ENCODE results near the gene IL25. TPM values are rescaled to one million over a fixed set of nuclear protein-coding genes. Genes with fewer than 3 reads are reported as not detected.

IL25 gene
- total and polyA plus RNA-seq, 2 experiments from 2014 or later, result not detected

DNA sequence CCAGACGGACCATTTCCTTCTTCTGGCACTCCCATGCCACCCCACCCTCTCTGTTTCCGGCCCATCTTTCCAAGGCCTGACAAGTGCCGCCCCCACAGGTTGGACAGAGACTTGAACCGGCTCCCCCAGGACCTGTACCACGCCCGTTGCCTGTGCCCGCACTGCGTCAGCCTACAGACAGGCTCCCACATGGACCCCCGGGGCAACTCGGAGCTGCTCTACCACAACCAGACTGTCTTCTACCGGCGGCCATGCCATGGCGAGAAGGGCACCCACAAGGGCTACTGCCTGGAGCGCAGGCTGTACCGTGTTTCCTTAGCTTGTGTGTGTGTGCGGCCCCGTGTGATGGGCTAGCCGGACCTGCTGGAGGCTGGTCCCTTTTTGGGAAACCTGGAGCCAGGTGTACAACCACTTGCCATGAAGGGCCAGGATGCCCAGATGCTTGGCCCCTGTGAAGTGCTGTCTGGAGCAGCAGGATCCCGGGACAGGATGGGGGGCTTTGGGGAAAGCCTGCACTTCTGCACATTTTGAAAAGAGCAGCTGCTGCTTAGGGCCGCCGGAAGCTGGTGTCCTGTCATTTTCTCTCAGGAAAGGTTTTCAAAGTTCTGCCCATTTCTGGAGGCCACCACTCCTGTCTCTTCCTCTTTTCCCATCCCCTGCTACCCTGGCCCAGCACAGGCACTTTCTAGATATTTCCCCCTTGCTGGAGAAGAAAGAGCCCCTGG lies 3.1 kb downstream of the IL25 start:
- WGBS (ENCODE audit: low lambda C conversion rate, missing lambda C conversion rate), result 94% methylated on average over 21 of the region's 21 CpGs
- no peak for DNase-seq (ENCODE audit: low spot score)
- H3K4me2 ChIP-seq, result no peak overlapping the region
- no peaks in the 10 kb centered on the region for H3K36me3 ChIP-seq (replicated peaks; ENCODE audit: insufficient read depth, low read depth)
- no peak overlapping the region for H3K27ac ChIP-seq
- no peaks in the 10 kb centered on the region for H3K4me1 ChIP-seq (ENCODE audit: insufficient read depth)
- H3K9me3 ChIP-seq (ENCODE audit: low read depth), result no peaks in the 10 kb centered on the region
- H3K27me3 ChIP-seq, result no peaks in the 10 kb centered on the region
- no peak overlapping the region for H2AFZ ChIP-seq
- TF ChIP-seq CTCF (IDR thresholded peaks at IDR 0.05; ENCODE audit: poor library complexity) (no peak), EZH2phosphoT487 (IDR thresholded peaks at IDR 0.05; ENCODE audit: low read depth, severe bottlenecking, unreplicated experiment) (no peak), EZH2 (IDR thresholded peaks at IDR 0.05; ENCODE audit: borderline replicate concordance) (no peak)
- no peak overlapping the region for H3K4me3 ChIP-seq
- no peaks in the 10 kb centered on the region for H4K20me1 ChIP-seq (ENCODE audit: insufficient read depth, poor library complexity, severe bottlenecking)
- H3K9me2 ChIP-seq (replicated peaks; ENCODE audit: insufficient read depth), result no peaks in the 10 kb centered on the region
- no peaks in the 10 kb centered on the region for H3K79me2 ChIP-seq

DNA sequence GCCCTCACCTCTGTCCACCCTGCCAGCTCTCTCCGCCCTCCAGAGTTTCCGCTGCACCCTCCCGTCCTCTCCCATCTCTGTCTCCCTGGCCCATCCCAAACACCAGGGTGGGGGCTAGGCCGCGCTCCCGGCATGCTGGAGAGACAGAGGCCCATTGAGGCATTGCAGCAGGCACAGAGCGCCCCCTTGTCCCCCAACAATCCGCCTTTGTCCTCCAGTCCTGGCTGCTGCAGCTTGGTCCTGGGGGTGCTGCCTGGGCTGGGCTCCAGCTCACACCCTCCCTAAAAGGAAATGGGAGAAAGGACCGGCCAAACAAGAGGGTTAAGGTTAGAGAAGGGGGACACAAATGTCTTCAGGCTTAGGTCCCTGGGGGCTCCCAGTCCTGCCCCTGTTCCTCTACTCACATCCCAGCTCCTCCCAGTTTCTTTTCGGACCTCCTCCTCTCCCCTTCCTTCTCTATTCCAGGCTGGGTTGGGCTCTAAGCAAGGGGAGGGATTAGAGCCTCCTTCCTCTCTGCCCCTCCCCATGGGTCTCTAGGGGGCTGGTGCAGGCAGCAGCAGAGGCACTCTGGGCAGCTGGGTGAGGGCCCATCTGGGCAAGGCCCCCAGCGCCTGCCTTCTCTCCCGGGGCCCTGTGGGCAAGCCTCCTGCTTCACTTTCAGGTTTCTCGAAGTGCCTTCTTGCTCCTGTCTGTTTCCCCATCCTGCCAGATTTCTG lies 4.0 kb downstream of the IL25 start, which contains the start of gene CMTM5:
CMTM5 (plus strand) TSS at position 565 of the 716 bp plus-strand sequence. CDS start 206 bp downstream, outside the sequence.
- Histone ChIP-seq H3K36me3 (replicated peaks; ENCODE audit: insufficient read depth, low read depth) (no peaks in the 10 kb centered on the region), H3K4me3 (no peak within 1 kb of the TSS), H3K27me3 (no peaks in the 10 kb centered on the region), H3K4me1 (ENCODE audit: insufficient read depth) (no peaks in the 10 kb centered on the region), H2AFZ (no peak within 1 kb of the TSS), H3K79me2 (no peaks in the 10 kb centered on the region), H3K27ac (no peak within 1 kb of the TSS), H3K9me3 (ENCODE audit: low read depth) (no peaks in the 10 kb centered on the region), H3K9me2 (replicated peaks; ENCODE audit: insufficient read depth) (no peaks in the 10 kb centered on the region), H4K20me1 (ENCODE audit: insufficient read depth, poor library complexity, severe bottlenecking) (no peaks in the 10 kb centered on the region), H3K4me2 (no peak within 1 kb of the TSS)
- TF ChIP-seq EZH2 (IDR thresholded peaks at IDR 0.05; ENCODE audit: borderline replicate concordance) (no peak), CTCF (IDR thresholded peaks at IDR 0.05; ENCODE audit: poor library complexity) (no peak), EZH2phosphoT487 (IDR thresholded peaks at IDR 0.05; ENCODE audit: low read depth, severe bottlenecking, unreplicated experiment) (no peak)
- no peak for DNase-seq (ENCODE audit: low spot score)
- 64% methylated on average over 13 of the region's 13 CpGs for whole genome bisulfite sequencing (ENCODE audit: low lambda C conversion rate, missing lambda C conversion rate)

GRCh38 chr14:23377198-23377550 lies 4.6 kb downstream of the IL25 start:
- Histone ChIP-seq H3K4me3 (no peak overlapping the region), H3K4me2 (no peak overlapping the region), H3K9me2 (replicated peaks; ENCODE audit: insufficient read depth) (no peaks in the 10 kb centered on the region), H3K4me1 (ENCODE audit: insufficient read depth) (no peaks in the 10 kb centered on the region), H3K9me3 (ENCODE audit: low read depth) (no peaks in the 10 kb centered on the region), H2AFZ (no peak overlapping the region), H4K20me1 (ENCODE audit: insufficient read depth, poor library complexity, severe bottlenecking) (no peaks in the 10 kb centered on the region), H3K27ac (no peak overlapping the region), H3K79me2 (no peaks in the 10 kb centered on the region), H3K27me3 (no peaks in the 10 kb centered on the region), H3K36me3 (replicated peaks; ENCODE audit: insufficient read depth, low read depth) (no peaks in the 10 kb centered on the region)
- TF ChIP-seq EZH2phosphoT487 (IDR thresholded peaks at IDR 0.05; ENCODE audit: low read depth, severe bottlenecking, unreplicated experiment) (no peak), EZH2 (IDR thresholded peaks at IDR 0.05; ENCODE audit: borderline replicate concordance) (no peak), CTCF (IDR thresholded peaks at IDR 0.05; ENCODE audit: poor library complexity) (no peak)
- 87% methylated on average over 11 of the region's 11 CpGs for WGBS (ENCODE audit: low lambda C conversion rate, missing lambda C conversion rate)
- DNase-seq (ENCODE audit: low spot score), result no peak

Measured in hepatocyte (in vitro differentiated cells).